T-helper 2 cell treated with Interferon-gamma antibody and Interleukin-4, amounts not matched to agents 100 ng/mL and 5 ng/mL, for 36 hours (primary cell): Measurements from ENCODE around the gene CRCP. TPM values are rescaled to one million over a fixed set of nuclear protein-coding genes. Genes with fewer than 3 reads are reported as not detected.
"Not testable (repeated sequence)": the region's sequence is repeated elsewhere in the genome, so short reads cannot be mapped to it uniquely, and the experiment has no call there.

Source experiments
- intact Hi-C: fragments of 100-400 bp; cut with micrococcal nuclease; formaldehyde crosslinking; loops from one replicate; pipeline ENCODE4 v1.15.1; 2023
- total RNA-seq: library from RNA; stranded (reverse); gene quantifications from 2 replicates; pipeline ENCODE4 v1.2.3, GENCODE V29; 2022

CRCP gene
- total RNA-seq = 33.3 and 36.0 TPM in 2 replicates

GRCh38 chr7:66114743-66115649, at the start of gene CRCP:
Gene CRCP, plus strand, starts transcription at chr7:66114847. Its CDS starts 116 bp downstream, at chr7:66114963.
- intact Hi-C loops = loop anchor here (1.0 to 2.0 kb wide), 3 partner anchors 40 to 364 kb away; partner anchors contain the start of genes ASL and GUSB

DNA sequence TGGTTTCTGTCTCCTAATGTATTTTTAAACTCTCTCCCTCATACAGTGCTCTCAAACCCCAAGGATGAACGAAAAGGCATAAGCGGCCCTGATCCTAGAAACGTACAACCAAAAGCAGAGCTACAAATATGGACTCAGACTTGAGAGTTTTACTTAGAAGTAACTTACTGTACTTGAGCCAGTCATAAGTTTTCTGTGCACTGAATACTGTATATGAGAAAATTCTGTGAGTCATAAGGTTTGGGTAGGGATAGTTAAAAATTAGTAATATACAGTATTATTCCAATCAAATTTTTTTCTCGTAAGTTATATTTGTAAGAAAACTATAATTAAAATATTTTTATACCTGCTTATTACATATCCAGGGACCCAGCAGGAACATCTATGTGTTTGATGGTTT, 44.9 kb upstream of the CRCP start:
- intact Hi-C loops = loop anchor here (10.0 kb wide), 1 partner anchor 135 kb away; the partner anchor contains the start of gene TPST1

DNA sequence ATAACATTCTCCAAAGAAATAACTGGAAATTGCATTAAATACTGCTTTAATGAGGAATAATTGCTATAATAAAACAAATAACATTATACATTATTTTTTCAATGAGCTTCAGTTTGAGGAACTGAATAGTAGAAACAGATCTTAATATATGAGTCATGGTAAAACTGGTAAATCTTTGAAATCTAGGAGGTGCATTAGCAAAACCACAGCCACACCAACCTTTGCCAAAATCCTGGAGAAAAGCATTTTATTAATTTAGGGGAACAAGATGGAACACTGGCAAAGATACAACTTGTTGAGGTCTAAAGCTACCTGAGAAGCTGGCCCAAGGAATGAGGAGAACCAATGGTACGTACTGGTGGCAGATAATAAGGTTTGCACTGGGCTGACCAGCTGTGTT, 44.4 kb upstream of the CRCP start:
- intact Hi-C loops = loop anchor here (10.0 kb wide), 1 partner anchor 135 kb away; the partner anchor contains the start of gene TPST1

- intact Hi-C loops = loop anchor here (10.0 kb wide), 1 partner anchor 133 kb away; the partner anchor contains the start of gene TPST1
Measured at GRCh38 chr7:66072208-66072607, 42.4 kb upstream of the CRCP start.

DNA sequence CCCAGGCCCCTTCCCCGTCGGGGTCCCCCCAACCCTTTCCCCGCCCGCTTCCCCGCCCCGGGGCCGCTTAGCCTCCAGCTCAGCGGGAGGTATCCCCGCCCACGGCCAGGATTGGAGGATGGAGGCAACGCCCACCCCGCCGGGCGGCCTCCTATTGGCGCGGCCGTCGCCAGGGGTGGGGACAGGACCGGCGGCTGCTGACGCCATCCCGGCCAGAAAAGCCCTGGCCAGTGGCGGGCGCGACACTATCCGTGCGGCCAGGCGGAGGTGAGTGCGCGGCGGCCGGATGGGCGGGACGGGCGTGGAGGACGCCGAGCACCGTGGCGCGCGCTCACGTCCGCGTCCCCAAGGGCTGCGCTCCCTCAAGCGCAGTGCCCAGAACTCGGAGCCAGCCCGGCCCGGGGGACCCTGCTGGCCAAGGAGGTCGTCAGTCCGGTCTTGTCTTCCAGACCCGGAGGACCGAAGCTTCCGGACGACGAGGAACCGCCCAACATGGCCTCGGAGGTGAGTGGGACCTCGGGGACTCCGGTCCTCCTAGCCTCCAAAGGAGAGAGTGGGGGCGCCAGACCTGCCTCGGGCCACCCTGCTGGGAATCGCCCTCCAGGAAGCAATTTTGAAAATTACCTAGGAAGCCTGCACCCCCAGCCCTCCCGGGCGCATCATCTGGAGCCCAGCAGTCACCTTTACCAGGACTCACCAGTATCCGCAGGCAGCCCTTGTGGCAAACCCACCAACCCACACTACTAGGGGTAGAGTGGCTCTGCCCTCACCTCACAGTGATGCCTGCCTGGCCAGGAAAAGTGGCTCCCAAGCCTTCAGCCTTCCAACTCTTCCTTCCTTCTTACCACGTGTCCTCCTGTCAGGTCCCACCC, 38.8 kb upstream of the CRCP start, which contains the start of gene ASL:
Gene ASL (plus strand): TSS at position 230 of the 872 bp plus-strand sequence. CDS start 263 bp downstream, at position 493.
- intact Hi-C loops = loop anchor here (1.0 to 10.0 kb wide), 6 partner anchors 38 to 552 kb away; partner anchors contain the start of genes CRCP, GUSB, KCTD7 and TPST1

- intact Hi-C loops = loop anchor here (5.0 to 10.0 kb wide), 2 partner anchors 128 to 324 kb away; partner anchors contain the start of gene TPST1
Measured at GRCh38 chr7:66076462-66077329, 38.0 kb upstream of the CRCP start.

DNA sequence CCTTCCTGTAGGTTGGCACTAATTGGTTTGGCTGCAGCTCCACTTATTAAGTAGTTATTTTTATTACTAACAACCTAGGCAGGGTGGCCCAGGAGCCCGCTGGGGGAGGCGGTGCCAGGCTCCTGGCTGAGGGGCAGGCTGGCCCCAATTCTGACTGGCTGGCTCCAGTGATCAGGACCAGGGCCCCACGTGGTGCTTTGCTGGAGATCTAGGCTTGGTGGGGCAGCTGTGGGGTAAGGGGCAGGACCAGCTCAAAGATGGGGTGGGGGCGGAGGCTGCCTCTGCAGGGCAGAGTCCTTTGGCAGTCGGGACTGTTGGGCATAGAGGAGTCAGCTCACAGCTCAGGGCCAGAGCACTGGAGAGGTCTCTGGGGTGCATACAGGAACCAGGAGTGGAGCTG, 36.6 kb upstream of the CRCP start:
- intact Hi-C loops = loop anchor here (5.0 to 10.0 kb wide), 2 partner anchors 127 to 326 kb away; partner anchors contain the start of gene TPST1

DNA sequence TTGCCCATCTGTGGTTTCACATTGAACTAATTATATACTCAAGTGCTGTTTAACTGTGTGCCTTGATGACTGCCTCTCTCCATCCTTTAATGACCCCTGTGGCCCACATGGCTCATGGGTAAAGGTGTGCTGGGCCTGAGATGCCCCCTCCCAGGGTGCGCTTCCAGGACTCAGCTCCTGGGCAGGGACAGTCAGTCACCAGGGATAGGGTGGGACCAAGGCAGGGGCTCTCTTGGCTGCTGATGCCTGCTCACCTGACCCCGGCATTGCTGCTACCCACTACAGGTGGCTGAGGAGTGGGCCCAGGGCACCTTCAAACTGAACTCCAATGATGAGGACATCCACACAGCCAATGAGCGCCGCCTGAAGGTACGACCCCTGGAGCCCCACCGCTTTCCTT, 32.6 kb upstream of the CRCP start:
- intact Hi-C loops = no loop called here

- intact Hi-C loops = no loop called here
Measured at GRCh38 chr7:66082886-66083415, 31.7 kb upstream of the CRCP start.

- intact Hi-C loops = no loop called here
Measured at GRCh38 chr7:66083677-66084076, 31.0 kb upstream of the CRCP start.

DNA sequence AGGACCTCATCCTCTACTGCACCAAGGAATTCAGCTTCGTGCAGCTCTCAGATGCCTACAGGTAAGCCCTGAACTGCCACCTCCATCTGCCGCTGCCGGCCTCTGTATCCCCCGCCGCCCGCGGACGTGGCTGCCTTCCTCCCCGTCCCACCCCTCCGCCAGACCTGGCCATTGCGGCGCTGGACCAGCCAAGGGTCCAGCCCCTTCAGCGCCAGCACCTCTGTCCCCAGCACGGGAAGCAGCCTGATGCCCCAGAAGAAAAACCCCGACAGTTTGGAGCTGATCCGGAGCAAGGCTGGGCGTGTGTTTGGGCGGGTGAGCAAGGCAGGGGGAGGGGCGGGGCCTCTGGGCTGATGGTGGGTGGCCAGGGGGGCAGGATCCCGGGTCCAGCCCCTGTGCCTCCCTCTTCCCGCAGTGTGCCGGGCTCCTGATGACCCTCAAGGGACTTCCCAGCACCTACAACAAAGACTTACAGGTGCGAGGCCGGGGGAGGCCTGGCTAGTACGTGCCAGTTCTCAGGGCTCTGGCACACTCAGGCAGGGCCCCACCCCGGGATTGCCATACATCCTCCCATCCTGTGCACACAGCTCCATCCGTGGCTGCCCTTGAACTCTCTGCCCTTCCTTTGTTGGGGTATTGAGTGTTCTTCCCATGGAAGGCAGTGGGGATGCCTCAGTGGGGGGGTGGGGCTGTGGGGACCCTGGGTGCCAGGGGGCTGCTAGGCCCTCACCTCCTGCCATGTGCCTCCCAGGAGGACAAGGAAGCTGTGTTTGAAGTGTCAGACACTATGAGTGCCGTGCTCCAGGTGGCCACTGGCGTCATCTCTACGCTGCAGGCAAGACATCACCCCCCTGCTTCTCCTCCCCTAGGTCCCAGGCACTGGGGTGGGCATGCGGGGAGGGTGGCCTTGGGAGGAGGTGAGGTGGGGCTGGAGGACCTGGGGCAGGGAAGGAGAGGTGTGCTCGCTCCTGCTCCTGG, 25.5 kb upstream of the CRCP start:
- intact Hi-C loops = no loop called here

DNA sequence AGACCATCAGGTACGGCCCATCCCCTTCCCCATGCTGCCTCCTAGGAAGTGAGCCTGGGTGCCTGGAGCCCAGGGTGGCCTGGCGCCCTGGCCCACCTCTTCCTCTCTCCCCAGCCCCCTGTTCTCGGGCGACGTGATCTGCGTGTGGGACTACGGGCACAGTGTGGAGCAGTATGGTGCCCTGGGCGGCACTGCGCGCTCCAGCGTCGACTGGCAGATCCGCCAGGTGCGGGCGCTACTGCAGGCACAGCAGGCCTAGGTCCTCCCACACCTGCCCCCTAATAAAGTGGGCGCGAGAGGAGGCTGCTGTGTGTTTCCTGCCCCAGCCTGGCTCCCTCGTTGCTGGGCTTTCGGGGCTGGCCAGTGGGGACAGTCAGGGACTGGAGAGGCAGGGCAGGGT, 22.0 kb upstream of the CRCP start:
- intact Hi-C loops = no loop called here

- intact Hi-C loops = no loop called here
Measured at GRCh38 chr7:66095010-66095409, 19.6 kb upstream of the CRCP start.

DNA sequence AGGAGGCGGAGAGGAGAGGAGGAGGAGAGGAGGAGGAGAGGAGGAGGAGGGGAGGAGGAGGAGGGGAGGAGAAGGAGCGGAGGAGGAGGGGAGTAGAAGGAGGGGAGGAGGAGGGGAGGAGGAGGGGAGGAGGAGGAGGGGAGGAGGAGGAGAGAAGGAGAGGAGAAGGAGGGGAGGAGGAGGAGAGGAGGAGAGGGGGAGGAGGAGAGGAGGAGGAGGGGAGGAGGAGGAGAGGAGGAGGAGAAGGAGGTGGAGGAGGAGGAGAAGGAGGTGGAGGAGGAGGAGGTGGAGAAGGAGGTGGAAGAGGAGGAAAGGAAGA, 15.5 kb upstream of the CRCP start:
- intact Hi-C loops = no loop called here

GRCh38 chr7:66099551-66100407, 14.9 kb upstream of the CRCP start:
- intact Hi-C loops = no loop called here

DNA sequence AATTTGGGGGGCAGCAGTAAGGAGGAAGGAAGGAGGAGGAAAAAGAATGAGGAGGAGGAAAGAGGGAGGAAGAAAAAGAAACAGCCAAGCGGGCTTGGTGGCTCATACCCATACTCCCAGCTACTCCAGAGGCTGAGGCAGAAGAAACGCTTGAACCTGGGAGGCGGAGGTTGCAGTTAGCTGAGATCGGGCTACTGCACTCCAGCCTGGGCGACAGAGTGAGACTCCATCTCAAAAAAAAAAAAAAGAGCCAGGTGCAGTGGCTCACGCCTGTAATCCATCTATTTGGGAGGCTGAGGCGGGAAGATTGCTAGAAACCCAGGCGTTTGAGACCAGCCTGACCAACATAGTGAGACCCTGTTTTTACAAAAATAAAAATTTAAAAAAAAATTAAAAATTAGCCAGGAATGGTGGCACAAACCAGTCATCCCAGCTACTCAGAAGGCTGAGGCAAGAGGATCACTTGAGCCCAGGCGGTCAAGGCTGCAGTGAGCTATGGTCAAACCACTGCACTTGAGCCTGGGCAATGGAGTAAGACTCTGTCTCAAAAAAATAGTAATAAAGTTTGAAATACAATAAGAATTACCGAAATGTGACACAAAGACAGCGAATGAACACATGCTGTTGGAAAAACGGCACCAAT, 14.1 kb upstream of the CRCP start:
- intact Hi-C loops = no loop called here

- intact Hi-C loops = not testable (repeated sequence)
Measured at GRCh38 chr7:66102168-66102567, 12.5 kb upstream of the CRCP start.

DNA sequence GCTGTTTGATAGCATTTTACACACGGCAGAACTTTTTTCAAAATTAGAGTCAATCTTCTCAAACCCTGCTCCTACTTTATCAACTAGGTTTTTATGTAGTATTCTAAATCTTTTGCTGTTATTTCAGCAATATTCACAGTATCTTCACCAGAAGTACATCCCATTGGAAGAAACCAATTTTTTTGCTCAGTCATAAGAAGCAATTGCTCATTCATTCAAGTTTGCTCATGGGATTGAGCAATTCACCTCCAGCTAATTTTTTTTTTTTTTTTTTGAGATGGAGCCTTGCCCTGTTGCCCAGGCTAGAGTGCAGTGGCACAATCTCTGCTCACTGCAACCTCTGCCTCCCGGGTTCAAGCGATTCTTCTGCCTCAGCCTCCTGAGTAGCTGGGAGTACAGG, 10.7 kb upstream of the CRCP start:
- intact Hi-C loops = not testable (repeated sequence)
